Measurements from ENCODE around the gene HBG1. TPM values are rescaled to one million over a fixed set of nuclear protein-coding genes. Genes with fewer than 3 reads are reported as not detected.
"Not testable (repeated sequence)": the region's sequence is repeated elsewhere in the genome, so short reads cannot be mapped to it uniquely, and the experiment has no call there.

The HBG1 gene
- 1 to 10 TPM in 3 of 5 donors, not detected in 2; 1.8 to 6.4 (median 3.3) TPM for total RNA-seq
- total RNA-seq (2013) = 1.1 TPM
- 0 reads per million in 29 experiments for total RNA-seq

- H3K4me1 Mint-ChIP-seq; H3K36me3 ChIP-seq (ENCODE audit: control insufficient read depth in 2 of 2, extremely low read depth in 1 of 2, insufficient read depth in 1 of 2, low read length in 1 of 2); H3K9me3 Mint-ChIP-seq; H3K4me3 ChIP-seq (ENCODE audit: control insufficient read depth in 1 of 2, extremely low read depth in 1 of 2, low read length in 1 of 2); POLR2A ChIA-PET; H3K27ac Mint-ChIP-seq; DNase-seq; CTCF ChIA-PET; H3K36me3 Mint-ChIP-seq; H3K4me1 ChIP-seq (ENCODE audit: control insufficient read depth in 1 of 2, extremely low read depth in 1 of 2, insufficient read depth in 2 of 2, low read length in 2 of 2); H3K9me3 ChIP-seq; H3K4me3 Mint-ChIP-seq; H3K27me3 ChIP-seq (replicated peaks in 1 of 2; ENCODE audit: control insufficient read depth in 2 of 2, extremely low read depth in 1 of 2, insufficient read depth in 2 of 2, low read length in 1 of 2); H3K27ac ChIP-seq (ENCODE audit: low read length); ATAC-seq (replicated peaks in 1 of 4): not testable (repeated sequence)
- peaks cover 0 to 12% of the 10 kb centered on the region in 2 donors for H3K27me3 Mint-ChIP-seq
- WGBS (ENCODE audit: insufficient coverage) = no CpG with 5 or more reads among the region's 9 CpGs
These were observed at the start of gene HBG1 for GRCh38 chr11:5249807-5250396. Gene HBG1, minus strand, starts transcription at chr11:5249857. Its CDS starts 53 bp downstream, at chr11:5249804.

DNA sequence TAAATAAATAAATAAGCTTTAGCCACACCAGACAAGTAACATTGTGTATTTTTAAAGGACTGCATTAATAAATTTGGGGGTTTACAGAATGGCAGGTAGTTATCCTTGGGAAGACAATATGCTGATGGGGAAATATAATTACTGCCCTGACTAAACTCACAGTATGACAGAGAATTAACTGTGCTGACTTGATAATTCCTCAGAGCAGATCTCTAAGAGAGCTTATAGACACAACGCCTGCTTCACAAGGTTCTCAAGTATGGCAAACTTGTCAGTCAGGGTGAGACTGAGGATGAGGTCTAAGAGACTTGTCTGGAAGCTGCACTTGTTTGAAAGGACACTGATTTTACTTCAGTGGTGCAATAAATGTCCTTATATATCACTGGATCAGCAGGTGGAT is 48.8 kb upstream of the HBG1 start:
- ATAC-seq (replicated peaks in 1 of 4) (no peak), DNase-seq (no peak)
- Mint-ChIP-seq H3K36me3 (no peaks in the 10 kb centered on the region), H3K9me3 (peaks cover 0 to 4% (median 0%) of the 10 kb centered on the region in 3 donors), H3K27me3 (peaks cover 0 to 12% of the 10 kb centered on the region in 2 donors), H3K4me3 (no peak overlapping the region), H3K27ac (no peak overlapping the region), H3K4me1 (no peaks in the 10 kb centered on the region)
- Histone ChIP-seq H3K9me3 (no peaks in the 10 kb centered on the region), H3K4me1 (ENCODE audit: control insufficient read depth in 1 of 2, extremely low read depth in 1 of 2, insufficient read depth in 2 of 2, low read length in 2 of 2) (no peaks in the 10 kb centered on the region), H3K27me3 (replicated peaks in 1 of 2; ENCODE audit: control insufficient read depth in 2 of 2, extremely low read depth in 1 of 2, insufficient read depth in 2 of 2, low read length in 1 of 2) (no peaks in the 10 kb centered on the region), H3K27ac (ENCODE audit: low read length) (no peak overlapping the region), H3K36me3 (ENCODE audit: control insufficient read depth in 2 of 2, extremely low read depth in 1 of 2, insufficient read depth in 1 of 2, low read length in 1 of 2) (no peaks in the 10 kb centered on the region), H3K4me3 (ENCODE audit: control insufficient read depth in 1 of 2, extremely low read depth in 1 of 2, low read length in 1 of 2) (no peak overlapping the region)
- WGBS (ENCODE audit: insufficient coverage) = 100% methylated on average over 1 of the region's 1 CpG
- ChIA-PET CTCF (no interaction called here), POLR2A (no interaction called here)

GRCh38 chr11:5297721-5298323 is 48.2 kb upstream of the HBG1 start:
- Histone ChIP-seq H3K27me3 (replicated peaks in 1 of 2; ENCODE audit: control insufficient read depth in 2 of 2, extremely low read depth in 1 of 2, insufficient read depth in 2 of 2, low read length in 1 of 2) (no peaks in the 10 kb centered on the region), H3K36me3 (ENCODE audit: control insufficient read depth in 2 of 2, extremely low read depth in 1 of 2, insufficient read depth in 1 of 2, low read length in 1 of 2) (no peaks in the 10 kb centered on the region), H3K4me1 (ENCODE audit: control insufficient read depth in 1 of 2, extremely low read depth in 1 of 2, insufficient read depth in 2 of 2, low read length in 2 of 2) (no peaks in the 10 kb centered on the region), H3K9me3 (no peaks in the 10 kb centered on the region), H3K27ac (ENCODE audit: low read length) (no peak overlapping the region), H3K4me3 (ENCODE audit: control insufficient read depth in 1 of 2, extremely low read depth in 1 of 2, low read length in 1 of 2) (no peak overlapping the region)
- H3K36me3 Mint-ChIP-seq = no peaks in the 10 kb centered on the region
- H3K27ac Mint-ChIP-seq = no peak overlapping the region
- 79% methylated on average over 2 of the region's 4 CpGs for WGBS (ENCODE audit: insufficient coverage)
- POLR2A ChIA-PET = no interaction called here
- H3K9me3 Mint-ChIP-seq = peaks cover 0 to 8% (median 0%) of the 10 kb centered on the region in 3 donors
- no peaks in the 10 kb centered on the region for H3K4me1 Mint-ChIP-seq
- peaks cover 0 to 12% of the 10 kb centered on the region in 2 donors for H3K27me3 Mint-ChIP-seq
- no peak for DNase-seq
- ATAC-seq (replicated peaks in 1 of 4) = no peak
- H3K4me3 Mint-ChIP-seq = no peak overlapping the region
- CTCF ChIA-PET = no interaction called here

GRCh38 chr11:5294342-5294995 is 44.8 kb upstream of the HBG1 start:
- POLR2A ChIA-PET; H3K27me3 ChIP-seq (replicated peaks in 1 of 2; ENCODE audit: control insufficient read depth in 2 of 2, extremely low read depth in 1 of 2, insufficient read depth in 2 of 2, low read length in 1 of 2); H3K36me3 ChIP-seq (ENCODE audit: control insufficient read depth in 2 of 2, extremely low read depth in 1 of 2, insufficient read depth in 1 of 2, low read length in 1 of 2); H3K9me3 Mint-ChIP-seq; H3K4me1 Mint-ChIP-seq; H3K27ac Mint-ChIP-seq; H3K4me3 Mint-ChIP-seq; H3K27ac ChIP-seq (ENCODE audit: low read length); H3K4me1 ChIP-seq (ENCODE audit: control insufficient read depth in 1 of 2, extremely low read depth in 1 of 2, insufficient read depth in 2 of 2, low read length in 2 of 2); H3K27me3 Mint-ChIP-seq; H3K4me3 ChIP-seq (ENCODE audit: control insufficient read depth in 1 of 2, extremely low read depth in 1 of 2, low read length in 1 of 2); ATAC-seq (replicated peaks in 1 of 4); H3K36me3 Mint-ChIP-seq; CTCF ChIA-PET; DNase-seq; H3K9me3 ChIP-seq: not testable (repeated sequence)
- 93% methylated on average over 32 of the region's 41 CpGs for WGBS (ENCODE audit: insufficient coverage)

DNA sequence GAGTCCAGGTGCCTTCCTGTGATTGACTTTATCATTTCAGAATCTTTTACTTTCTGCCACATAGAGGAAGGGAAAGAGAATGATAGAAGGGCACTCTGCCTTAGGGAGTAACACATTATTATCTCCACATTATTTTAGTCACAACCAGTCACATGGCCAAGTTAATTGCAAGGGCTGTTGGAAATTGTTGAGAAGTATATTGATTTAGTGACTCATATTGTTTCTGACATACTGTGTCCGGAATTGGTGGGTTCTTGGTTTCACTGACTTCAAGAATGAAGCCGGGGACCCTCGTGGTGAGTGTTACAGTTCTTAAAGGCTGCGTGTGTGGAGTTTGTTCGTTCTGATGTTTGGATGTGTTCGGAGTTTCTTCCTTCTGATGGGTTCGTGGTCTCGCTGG is 43.4 kb upstream of the HBG1 start:
- WGBS (ENCODE audit: insufficient coverage) = 82% methylated on average over 8 of the region's 8 CpGs

DNA sequence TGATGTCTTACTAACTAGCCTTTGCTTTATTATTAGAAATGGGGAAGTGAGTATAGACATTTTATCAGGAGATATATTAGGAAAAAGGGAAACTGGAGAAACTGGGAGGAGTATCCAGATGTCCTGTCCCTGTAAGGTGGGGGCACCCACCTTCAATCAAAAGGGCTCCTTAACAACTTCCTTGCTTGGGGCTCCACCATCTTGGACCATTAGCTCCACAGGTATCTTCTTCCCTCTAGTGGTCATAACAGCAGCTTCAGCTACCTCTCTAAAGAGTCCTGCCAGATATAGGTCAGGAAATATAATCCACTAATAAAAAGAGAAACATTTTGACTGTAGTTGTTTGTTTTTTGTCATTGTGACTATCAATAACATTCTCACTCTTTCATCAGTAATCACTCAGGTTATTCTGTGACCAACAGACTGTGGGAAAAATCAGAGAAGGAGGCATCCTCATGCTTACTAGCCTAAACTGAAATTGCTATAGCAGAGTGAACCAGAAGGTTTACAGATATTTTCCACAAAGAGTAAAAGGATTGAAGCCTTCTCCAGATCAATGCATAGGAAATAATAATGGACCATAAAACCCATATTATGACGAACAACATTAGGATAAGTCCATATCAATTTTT is 41.7 kb upstream of the HBG1 start:
- no peaks in the 10 kb centered on the region for H3K27me3 ChIP-seq (replicated peaks in 1 of 2; ENCODE audit: control insufficient read depth in 2 of 2, extremely low read depth in 1 of 2, insufficient read depth in 2 of 2, low read length in 1 of 2)
- POLR2A ChIA-PET = no interaction called here
- H3K36me3 ChIP-seq (ENCODE audit: control insufficient read depth in 2 of 2, extremely low read depth in 1 of 2, insufficient read depth in 1 of 2, low read length in 1 of 2) = no peaks in the 10 kb centered on the region
- H3K4me1 ChIP-seq (ENCODE audit: control insufficient read depth in 1 of 2, extremely low read depth in 1 of 2, insufficient read depth in 2 of 2, low read length in 2 of 2) = no peaks in the 10 kb centered on the region
- ATAC-seq (replicated peaks in 1 of 4) (no peak), DNase-seq (no peak)
- CTCF ChIA-PET = no interaction called here
- H3K36me3 Mint-ChIP-seq = no peaks in the 10 kb centered on the region
- WGBS (ENCODE audit: insufficient coverage) = no CpG with 5 or more reads among the region's 1 CpG
- no peaks in the 10 kb centered on the region for H3K9me3 ChIP-seq
- no peak overlapping the region for H3K27ac ChIP-seq (ENCODE audit: low read length)
- H3K4me3 Mint-ChIP-seq = no peak overlapping the region
- no peak overlapping the region for H3K27ac Mint-ChIP-seq
- H3K4me3 ChIP-seq (ENCODE audit: control insufficient read depth in 1 of 2, extremely low read depth in 1 of 2, low read length in 1 of 2) = no peak overlapping the region
- no peaks in the 10 kb centered on the region for H3K27me3 Mint-ChIP-seq
- no peaks in the 10 kb centered on the region for H3K4me1 Mint-ChIP-seq
- peaks cover 0 to 4% (median 0%) of the 10 kb centered on the region in 3 donors for H3K9me3 Mint-ChIP-seq

More for the DNA sequence above, 43.4 kb upstream of the HBG1 start:
- DNase-seq (no peak), ATAC-seq (replicated peaks in 1 of 4) (no peak)
- no peaks in the 10 kb centered on the region for H3K27me3 ChIP-seq (replicated peaks in 1 of 2; ENCODE audit: control insufficient read depth in 2 of 2, extremely low read depth in 1 of 2, insufficient read depth in 2 of 2, low read length in 1 of 2)
- H3K36me3 ChIP-seq (ENCODE audit: control insufficient read depth in 2 of 2, extremely low read depth in 1 of 2, insufficient read depth in 1 of 2, low read length in 1 of 2) = no peaks in the 10 kb centered on the region
- Mint-ChIP-seq H3K27me3 (peaks cover 0 to 4% of the 10 kb centered on the region in 2 donors), H3K4me1 (no peaks in the 10 kb centered on the region), H3K9me3 (peaks cover 0 to 4% (median 0%) of the 10 kb centered on the region in 3 donors), H3K4me3 (no peak overlapping the region), H3K36me3 (no peaks in the 10 kb centered on the region), H3K27ac (no peak overlapping the region)
- ChIA-PET POLR2A (no interaction called here), CTCF (interaction anchor here in 1 of 2 donors (0.6 kb wide), 1 partner anchor 598 kb away, joined by 3 read pairs; no protein-coding TSS in a partner anchor)
- no peaks in the 10 kb centered on the region for H3K4me1 ChIP-seq (ENCODE audit: control insufficient read depth in 1 of 2, extremely low read depth in 1 of 2, insufficient read depth in 2 of 2, low read length in 2 of 2)
- no peaks in the 10 kb centered on the region for H3K9me3 ChIP-seq
- H3K4me3 ChIP-seq (ENCODE audit: control insufficient read depth in 1 of 2, extremely low read depth in 1 of 2, low read length in 1 of 2) = no peak overlapping the region
- no peak overlapping the region for H3K27ac ChIP-seq (ENCODE audit: low read length)
